Stimulated activated naive CD8-positive, alpha-beta T cell treated with anti-CD3 and anti-CD28 coated beads, Interleukin-15, Interleukin-2, amounts not matched to agents 100 ng/mL and 50 ng/mL, for 24 hours (primary cell): ENCODE results near the gene RBM22.

ENCODE experiments used
- H3K27ac Mint-ChIP-seq: one replicate; pipeline ENCODE4 v1.8.0; 2021; ENCODE audit warnings: mild to moderate bottlenecking, mixed read lengths
- H3K27me3 Mint-ChIP-seq: one replicate; pipeline ENCODE4 v1.8.0; 2021; ENCODE audit warnings: mixed read lengths
- H3K36me3 Mint-ChIP-seq: one replicate; pipeline ENCODE4 v1.8.0; 2021; ENCODE audit warnings: low read depth, mixed read lengths
- H3K4me1 Mint-ChIP-seq: one replicate; pipeline ENCODE4 v1.8.0; 2021; ENCODE audit warnings: low read depth, mixed read lengths
- H3K4me3 Mint-ChIP-seq: one replicate; pipeline ENCODE4 v1.8.0; 2021; ENCODE audit warnings: mild to moderate bottlenecking, mixed read lengths
- H3K9me3 Mint-ChIP-seq: one replicate; pipeline ENCODE4 v1.8.0; 2021; ENCODE audit warnings: mixed read lengths

RBM22 gene

GRCh38 chr5:150694612-150695011 is 6.2 kb downstream of the RBM22 start:
- no peak overlapping the region for H3K4me3 Mint-ChIP-seq
- H3K9me3 Mint-ChIP-seq = no peaks in the 10 kb centered on the region
- peaks cover 85% of the 10 kb centered on the region for H3K36me3 Mint-ChIP-seq
- no peaks in the 10 kb centered on the region for H3K27me3 Mint-ChIP-seq
- H3K27ac Mint-ChIP-seq = no peak overlapping the region
- H3K4me1 Mint-ChIP-seq = no peaks in the 10 kb centered on the region

- Mint-ChIP-seq H3K4me3 (no peak overlapping the region), H3K27ac (peak overlapping the region; percentile 63), H3K27me3 (no peaks in the 10 kb centered on the region), H3K4me1 (no peaks in the 10 kb centered on the region), H3K36me3 (peaks cover 78% of the 10 kb centered on the region), H3K9me3 (no peaks in the 10 kb centered on the region)
Observed at GRCh38 chr5:150692276-150692675, 8.6 kb downstream of the RBM22 start.

- no peak overlapping the region for H3K4me3 Mint-ChIP-seq
- H3K27me3 Mint-ChIP-seq = no peaks in the 10 kb centered on the region
- no peak overlapping the region for H3K27ac Mint-ChIP-seq
- H3K9me3 Mint-ChIP-seq = no peaks in the 10 kb centered on the region
- no peaks in the 10 kb centered on the region for H3K4me1 Mint-ChIP-seq
- H3K36me3 Mint-ChIP-seq = peaks cover 73% of the 10 kb centered on the region
Observed at GRCh38 chr5:150690760-150691159, 10.1 kb downstream of the RBM22 start.

- no peaks in the 10 kb centered on the region for H3K9me3 Mint-ChIP-seq
- H3K27ac Mint-ChIP-seq = no peak overlapping the region
- no peak overlapping the region for H3K4me3 Mint-ChIP-seq
- no peaks in the 10 kb centered on the region for H3K4me1 Mint-ChIP-seq
- peaks cover 64% of the 10 kb centered on the region for H3K36me3 Mint-ChIP-seq
- no peaks in the 10 kb centered on the region for H3K27me3 Mint-ChIP-seq
Observed at GRCh38 chr5:150689120-150689519, 11.7 kb downstream of the RBM22 start.

GRCh38 chr5:150676578-150676977 is 24.3 kb downstream of the RBM22 start:
- no peak overlapping the region for H3K4me3 Mint-ChIP-seq
- peaks cover 10% of the 10 kb centered on the region for H3K36me3 Mint-ChIP-seq
- H3K27ac Mint-ChIP-seq = no peak overlapping the region
- H3K27me3 Mint-ChIP-seq = peaks cover 3% of the 10 kb centered on the region
- no peaks in the 10 kb centered on the region for H3K9me3 Mint-ChIP-seq
- H3K4me1 Mint-ChIP-seq = peaks cover 7% of the 10 kb centered on the region

- Mint-ChIP-seq H3K4me1 (peaks cover 7% of the 10 kb centered on the region), H3K36me3 (peaks cover 3% of the 10 kb centered on the region), H3K9me3 (no peaks in the 10 kb centered on the region), H3K4me3 (no peak overlapping the region), H3K27me3 (peaks cover 16% of the 10 kb centered on the region), H3K27ac (no peak overlapping the region)
Observed at GRCh38 chr5:150675069-150675468, 25.8 kb downstream of the RBM22 start.

GRCh38 chr5:150674341-150674821 is 26.5 kb downstream of the RBM22 start:
- H3K4me1 Mint-ChIP-seq = peaks cover 7% of the 10 kb centered on the region
- H3K36me3 Mint-ChIP-seq = no peaks in the 10 kb centered on the region
- peaks cover 19% of the 10 kb centered on the region for H3K27me3 Mint-ChIP-seq
- no peak overlapping the region for H3K27ac Mint-ChIP-seq
- H3K9me3 Mint-ChIP-seq = no peaks in the 10 kb centered on the region
- no peak overlapping the region for H3K4me3 Mint-ChIP-seq

GRCh38 chr5:150672884-150673275 is 28.0 kb downstream of the RBM22 start:
- no peaks in the 10 kb centered on the region for H3K9me3 Mint-ChIP-seq
- no peak overlapping the region for H3K4me3 Mint-ChIP-seq
- H3K36me3 Mint-ChIP-seq = no peaks in the 10 kb centered on the region
- peaks cover 19% of the 10 kb centered on the region for H3K27me3 Mint-ChIP-seq
- peaks cover 7% of the 10 kb centered on the region for H3K4me1 Mint-ChIP-seq
- H3K27ac Mint-ChIP-seq = no peak overlapping the region

GRCh38 chr5:150672237-150672883 is 28.5 kb downstream of the RBM22 start:
- Mint-ChIP-seq H3K9me3 (no peaks in the 10 kb centered on the region), H3K36me3 (no peaks in the 10 kb centered on the region), H3K27me3 (peaks cover 19% of the 10 kb centered on the region), H3K4me1 (peaks cover 7% of the 10 kb centered on the region), H3K27ac (no peak overlapping the region), H3K4me3 (peak overlapping the region; percentile 74)

GRCh38 chr5:150671509-150672236 is 29.2 kb downstream of the RBM22 start:
- no peak overlapping the region for H3K27ac Mint-ChIP-seq
- H3K4me3 Mint-ChIP-seq = peak overlapping the region; percentile 74
- peaks cover 19% of the 10 kb centered on the region for H3K27me3 Mint-ChIP-seq
- H3K4me1 Mint-ChIP-seq = peaks cover 7% of the 10 kb centered on the region
- no peaks in the 10 kb centered on the region for H3K9me3 Mint-ChIP-seq
- H3K36me3 Mint-ChIP-seq = no peaks in the 10 kb centered on the region

GRCh38 chr5:150670948-150671310 is 29.9 kb downstream of the RBM22 start:
- peaks cover 19% of the 10 kb centered on the region for H3K27me3 Mint-ChIP-seq
- no peaks in the 10 kb centered on the region for H3K9me3 Mint-ChIP-seq
- H3K4me1 Mint-ChIP-seq = peaks cover 7% of the 10 kb centered on the region
- no peak overlapping the region for H3K27ac Mint-ChIP-seq
- H3K4me3 Mint-ChIP-seq = peak overlapping the region; percentile 36
- no peaks in the 10 kb centered on the region for H3K36me3 Mint-ChIP-seq

- no peak overlapping the region for H3K27ac Mint-ChIP-seq
- H3K4me3 Mint-ChIP-seq = peak overlapping the region; percentile 36
- no peaks in the 10 kb centered on the region for H3K36me3 Mint-ChIP-seq
Observed at GRCh38 chr5:150670275-150670947, 30.5 kb downstream of the RBM22 start.

GRCh38 chr5:150665044-150665443 is 35.8 kb downstream of the RBM22 start:
- H3K27ac Mint-ChIP-seq = no peak overlapping the region
- H3K9me3 Mint-ChIP-seq = no peaks in the 10 kb centered on the region
- H3K36me3 Mint-ChIP-seq = no peaks in the 10 kb centered on the region
- H3K27me3 Mint-ChIP-seq = peaks cover 11% of the 10 kb centered on the region
- no peaks in the 10 kb centered on the region for H3K4me1 Mint-ChIP-seq
- no peak overlapping the region for H3K4me3 Mint-ChIP-seq

More at GRCh38 chr5:150670275-150670947, 30.5 kb downstream of the RBM22 start:
- Mint-ChIP-seq H3K9me3 (no peaks in the 10 kb centered on the region), H3K4me1 (peaks cover 7% of the 10 kb centered on the region), H3K27me3 (peaks cover 19% of the 10 kb centered on the region)

GRCh38 chr5:150663936-150664335 is 36.9 kb downstream of the RBM22 start:
- peaks cover 8% of the 10 kb centered on the region for H3K27me3 Mint-ChIP-seq
- no peaks in the 10 kb centered on the region for H3K9me3 Mint-ChIP-seq
- H3K4me3 Mint-ChIP-seq = no peak overlapping the region
- H3K36me3 Mint-ChIP-seq = no peaks in the 10 kb centered on the region
- no peaks in the 10 kb centered on the region for H3K4me1 Mint-ChIP-seq
- H3K27ac Mint-ChIP-seq = no peak overlapping the region
